GM12878 (cell line): ENCODE data around the gene ME3. TPM values are rescaled to one million over a fixed set of nuclear protein-coding genes. Genes with fewer than 3 reads are reported as not detected.

Experiments used
- CHD1 ChIP-seq: IDR thresholded peaks from 2 replicates; pipeline ENCODE4 v1.6.1; 2012; ENCODE audit warnings: low read depth, low read length, improper control_type of control experiment
- JUNB ChIP-seq: IDR thresholded peaks from 2 replicates; pipeline ENCODE4 v1.6.1; 2016; ENCODE audit warnings: antibody characterized with exemption, mild to moderate bottlenecking
- POLR2A ChIP-seq: IDR thresholded peaks from 2 replicates; pipeline ENCODE4 v1.6.1; 2011; ENCODE audit warnings: low read depth, mild to moderate bottlenecking, low read length
- RAD21 ChIP-seq: IDR thresholded peaks from 2 replicates; pipeline ENCODE4 v1.6.1; 2011; ENCODE audit warnings: mild to moderate bottlenecking, low read depth, low read length, moderate library complexity; ENCODE audit not compliant: insufficient read depth
- TARDBP ChIP-seq: IDR thresholded peaks from 2 replicates; pipeline ENCODE4 v1.6.1; 2016; ENCODE audit warnings: borderline replicate concordance
- ZNF274 ChIP-seq: IDR thresholded peaks from one replicate; pipeline ENCODE4 v1.8.0; 2011; ENCODE audit not compliant: insufficient read length, insufficient read depth
- ZSCAN29 ChIP-seq: fragments of 450-650 bp; IDR thresholded peaks from 2 replicates; pipeline ENCODE4 v1.6.1; 2017; ENCODE audit warnings: mild to moderate bottlenecking, moderate library complexity
- polyA plus RNA-seq, 11 experiments: library from polyadenylated mRNA; depleted of rRNA in 4 of 11; unstranded in 6 of 11; stranded (reverse) in 5 of 11; fragments of >200 nt; fragmentation: Nextera tagmentation in 4 of 11; fragmentation: Illumina TruSeq in 1 of 11; extraction: Ambion mirVana in 4 of 11; extraction: Trizol in 1 of 11; gene quantifications; 1 replicate in 1 of 11; 2 replicates in 10 of 11; pipeline versions ENCODE4 v1.2.1 to v1.2.3, GENCODE V29; 2011 to 2016; ENCODE audit warnings: inconsistent platforms in 2 of 11, missing spikeins in 2 of 11, low read depth in 1 of 11
- total RNA-seq, 4 experiments: library from RNA; depleted of rRNA in 3 of 4; stranded (reverse); fragments of >200 nt in 3 of 4; fragmentation: Illumina TruSeq in 1 of 4; extraction: Trizol in 1 of 4; gene quantifications; 2 replicates each; pipeline versions ENCODE4 v1.2.1 to v1.2.3, GENCODE V29; 2013 to 2021
- TF ChIP-seq, protein P1 (sequence below): fragments of 450-650 bp; IDR thresholded peaks from 2 replicates; pipeline ENCODE4 v1.6.1; 2017; ENCODE audit warnings: mild to moderate bottlenecking, low read depth, inconsistent platforms; ENCODE audit not compliant: poor library complexity, severe bottlenecking
- TF ChIP-seq, protein P2 (sequence below): IDR thresholded peaks from 2 replicates; pipeline ENCODE4 v1.6.1; 2012; ENCODE audit warnings: improper control_type of control experiment, low read depth, low read length; ENCODE audit not compliant: insufficient replicate concordance

The ME3 gene
- total and polyA plus RNA-seq, 10 of the 15 experiments (the other 5 are each of a cell fraction or from before 2014, with no cell fraction given): 0.06 to 0.40 (median 0.19) TPM; not detected in 2

DNA sequence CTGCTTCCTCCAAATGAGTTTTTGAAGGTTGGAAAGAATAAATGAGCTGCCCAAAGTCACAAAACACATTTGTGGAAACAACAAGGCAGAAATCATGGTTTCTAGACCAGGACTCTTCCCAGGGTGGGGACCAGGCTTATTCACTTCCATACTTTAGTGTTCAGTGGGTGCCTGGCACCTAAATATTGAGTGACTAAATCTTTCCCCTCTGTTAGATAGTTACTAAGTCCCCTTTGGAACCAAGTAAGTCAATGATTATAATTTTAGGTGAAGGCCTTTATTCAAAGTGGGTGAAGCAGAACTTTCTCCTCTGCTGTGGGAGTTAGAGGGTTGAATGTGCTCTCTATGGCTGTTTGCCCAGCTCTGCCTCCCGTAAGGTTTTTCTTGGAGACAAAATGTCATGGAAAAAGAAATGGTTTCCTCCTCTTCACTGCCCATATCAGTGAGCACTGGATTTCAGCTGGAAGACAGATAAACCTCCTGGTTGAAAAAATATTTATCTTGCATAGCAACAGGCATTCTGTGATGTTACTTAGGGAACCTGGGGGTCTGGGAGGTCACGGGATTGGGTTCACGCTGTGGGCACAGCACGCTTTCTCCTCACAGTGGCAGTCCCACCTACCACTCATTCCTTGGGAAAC, 179.9 kb downstream of the ME3 start (continued):
- TF ChIP-seq, protein P1, sequence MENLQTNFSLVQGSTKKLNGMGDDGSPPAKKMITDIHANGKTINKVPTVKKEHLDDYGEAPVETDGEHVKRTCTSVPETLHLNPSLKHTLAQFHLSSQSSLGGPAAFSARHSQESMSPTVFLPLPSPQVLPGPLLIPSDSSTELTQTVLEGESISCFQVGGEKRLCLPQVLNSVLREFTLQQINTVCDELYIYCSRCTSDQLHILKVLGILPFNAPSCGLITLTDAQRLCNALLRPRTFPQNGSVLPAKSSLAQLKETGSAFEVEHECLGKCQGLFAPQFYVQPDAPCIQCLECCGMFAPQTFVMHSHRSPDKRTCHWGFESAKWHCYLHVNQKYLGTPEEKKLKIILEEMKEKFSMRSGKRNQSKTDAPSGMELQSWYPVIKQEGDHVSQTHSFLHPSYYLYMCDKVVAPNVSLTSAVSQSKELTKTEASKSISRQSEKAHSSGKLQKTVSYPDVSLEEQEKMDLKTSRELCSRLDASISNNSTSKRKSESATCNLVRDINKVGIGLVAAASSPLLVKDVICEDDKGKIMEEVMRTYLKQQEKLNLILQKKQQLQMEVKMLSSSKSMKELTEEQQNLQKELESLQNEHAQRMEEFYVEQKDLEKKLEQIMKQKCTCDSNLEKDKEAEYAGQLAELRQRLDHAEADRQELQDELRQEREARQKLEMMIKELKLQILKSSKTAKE: no peak
- no peak for TF ChIP-seq ZSCAN29
- TF ChIP-seq POLR2A: no peak
- no peak for TF ChIP-seq JUNB
- no peak for TF ChIP-seq CHD1
- no peak for TF ChIP-seq RAD21
- TF ChIP-seq ZNF274: no peak
- TF ChIP-seq, protein P2, sequence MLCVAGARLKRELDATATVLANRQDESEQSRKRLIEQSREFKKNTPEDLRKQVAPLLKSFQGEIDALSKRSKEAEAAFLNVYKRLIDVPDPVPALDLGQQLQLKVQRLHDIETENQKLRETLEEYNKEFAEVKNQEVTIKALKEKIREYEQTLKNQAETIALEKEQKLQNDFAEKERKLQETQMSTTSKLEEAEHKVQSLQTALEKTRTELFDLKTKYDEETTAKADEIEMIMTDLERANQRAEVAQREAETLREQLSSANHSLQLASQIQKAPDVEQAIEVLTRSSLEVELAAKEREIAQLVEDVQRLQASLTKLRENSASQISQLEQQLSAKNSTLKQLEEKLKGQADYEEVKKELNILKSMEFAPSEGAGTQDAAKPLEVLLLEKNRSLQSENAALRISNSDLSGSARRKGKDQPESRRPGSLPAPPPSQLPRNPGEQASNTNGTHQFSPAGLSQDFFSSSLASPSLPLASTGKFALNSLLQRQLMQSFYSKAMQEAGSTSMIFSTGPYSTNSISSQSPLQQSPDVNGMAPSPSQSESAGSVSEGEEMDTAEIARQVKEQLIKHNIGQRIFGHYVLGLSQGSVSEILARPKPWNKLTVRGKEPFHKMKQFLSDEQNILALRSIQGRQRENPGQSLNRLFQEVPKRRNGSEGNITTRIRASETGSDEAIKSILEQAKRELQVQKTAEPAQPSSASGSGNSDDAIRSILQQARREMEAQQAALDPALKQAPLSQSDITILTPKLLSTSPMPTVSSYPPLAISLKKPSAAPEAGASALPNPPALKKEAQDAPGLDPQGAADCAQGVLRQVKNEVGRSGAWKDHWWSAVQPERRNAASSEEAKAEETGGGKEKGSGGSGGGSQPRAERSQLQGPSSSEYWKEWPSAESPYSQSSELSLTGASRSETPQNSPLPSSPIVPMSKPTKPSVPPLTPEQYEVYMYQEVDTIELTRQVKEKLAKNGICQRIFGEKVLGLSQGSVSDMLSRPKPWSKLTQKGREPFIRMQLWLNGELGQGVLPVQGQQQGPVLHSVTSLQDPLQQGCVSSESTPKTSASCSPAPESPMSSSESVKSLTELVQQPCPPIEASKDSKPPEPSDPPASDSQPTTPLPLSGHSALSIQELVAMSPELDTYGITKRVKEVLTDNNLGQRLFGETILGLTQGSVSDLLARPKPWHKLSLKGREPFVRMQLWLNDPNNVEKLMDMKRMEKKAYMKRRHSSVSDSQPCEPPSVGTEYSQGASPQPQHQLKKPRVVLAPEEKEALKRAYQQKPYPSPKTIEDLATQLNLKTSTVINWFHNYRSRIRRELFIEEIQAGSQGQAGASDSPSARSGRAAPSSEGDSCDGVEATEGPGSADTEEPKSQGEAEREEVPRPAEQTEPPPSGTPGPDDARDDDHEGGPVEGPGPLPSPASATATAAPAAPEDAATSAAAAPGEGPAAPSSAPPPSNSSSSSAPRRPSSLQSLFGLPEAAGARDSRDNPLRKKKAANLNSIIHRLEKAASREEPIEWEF: no peak
- TF ChIP-seq TARDBP: no peak
